Measurements from ENCODE around the gene FGFR3.

The FGFR3 gene

DNA sequence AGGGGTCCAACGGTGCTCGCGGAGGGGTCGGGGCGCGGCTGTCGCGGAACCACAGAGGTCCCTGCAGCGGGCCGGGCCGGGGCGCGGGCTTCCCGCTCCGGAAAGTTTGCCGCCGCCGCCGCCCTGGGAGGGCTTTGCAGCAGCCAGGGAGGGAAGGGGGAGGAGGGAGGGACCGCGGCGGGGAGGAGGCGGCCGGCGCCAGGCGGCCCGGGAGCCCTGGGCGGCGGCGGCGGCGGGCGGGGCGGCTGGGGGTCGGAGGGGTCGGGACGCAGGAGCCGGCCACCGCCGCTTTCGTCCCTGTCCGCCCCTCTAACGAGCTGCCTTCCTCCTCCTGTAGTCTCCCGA, 375 bp downstream of the FGFR3 start:
- TF ChIP-seq, protein P1, sequence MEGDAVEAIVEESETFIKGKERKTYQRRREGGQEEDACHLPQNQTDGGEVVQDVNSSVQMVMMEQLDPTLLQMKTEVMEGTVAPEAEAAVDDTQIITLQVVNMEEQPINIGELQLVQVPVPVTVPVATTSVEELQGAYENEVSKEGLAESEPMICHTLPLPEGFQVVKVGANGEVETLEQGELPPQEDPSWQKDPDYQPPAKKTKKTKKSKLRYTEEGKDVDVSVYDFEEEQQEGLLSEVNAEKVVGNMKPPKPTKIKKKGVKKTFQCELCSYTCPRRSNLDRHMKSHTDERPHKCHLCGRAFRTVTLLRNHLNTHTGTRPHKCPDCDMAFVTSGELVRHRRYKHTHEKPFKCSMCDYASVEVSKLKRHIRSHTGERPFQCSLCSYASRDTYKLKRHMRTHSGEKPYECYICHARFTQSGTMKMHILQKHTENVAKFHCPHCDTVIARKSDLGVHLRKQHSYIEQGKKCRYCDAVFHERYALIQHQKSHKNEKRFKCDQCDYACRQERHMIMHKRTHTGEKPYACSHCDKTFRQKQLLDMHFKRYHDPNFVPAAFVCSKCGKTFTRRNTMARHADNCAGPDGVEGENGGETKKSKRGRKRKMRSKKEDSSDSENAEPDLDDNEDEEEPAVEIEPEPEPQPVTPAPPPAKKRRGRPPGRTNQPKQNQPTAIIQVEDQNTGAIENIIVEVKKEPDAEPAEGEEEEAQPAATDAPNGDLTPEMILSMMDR (IDR thresholded peaks at IDR 0.05; ENCODE audit: low read depth, low read length, missing control alignments): no peak
- no peak for DNase-seq (ENCODE audit: extremely low read depth, low read depth)
- H3K4me3 ChIP-seq (replicated peaks; ENCODE audit: low read depth, low read length): no peak overlapping the region

DNA sequence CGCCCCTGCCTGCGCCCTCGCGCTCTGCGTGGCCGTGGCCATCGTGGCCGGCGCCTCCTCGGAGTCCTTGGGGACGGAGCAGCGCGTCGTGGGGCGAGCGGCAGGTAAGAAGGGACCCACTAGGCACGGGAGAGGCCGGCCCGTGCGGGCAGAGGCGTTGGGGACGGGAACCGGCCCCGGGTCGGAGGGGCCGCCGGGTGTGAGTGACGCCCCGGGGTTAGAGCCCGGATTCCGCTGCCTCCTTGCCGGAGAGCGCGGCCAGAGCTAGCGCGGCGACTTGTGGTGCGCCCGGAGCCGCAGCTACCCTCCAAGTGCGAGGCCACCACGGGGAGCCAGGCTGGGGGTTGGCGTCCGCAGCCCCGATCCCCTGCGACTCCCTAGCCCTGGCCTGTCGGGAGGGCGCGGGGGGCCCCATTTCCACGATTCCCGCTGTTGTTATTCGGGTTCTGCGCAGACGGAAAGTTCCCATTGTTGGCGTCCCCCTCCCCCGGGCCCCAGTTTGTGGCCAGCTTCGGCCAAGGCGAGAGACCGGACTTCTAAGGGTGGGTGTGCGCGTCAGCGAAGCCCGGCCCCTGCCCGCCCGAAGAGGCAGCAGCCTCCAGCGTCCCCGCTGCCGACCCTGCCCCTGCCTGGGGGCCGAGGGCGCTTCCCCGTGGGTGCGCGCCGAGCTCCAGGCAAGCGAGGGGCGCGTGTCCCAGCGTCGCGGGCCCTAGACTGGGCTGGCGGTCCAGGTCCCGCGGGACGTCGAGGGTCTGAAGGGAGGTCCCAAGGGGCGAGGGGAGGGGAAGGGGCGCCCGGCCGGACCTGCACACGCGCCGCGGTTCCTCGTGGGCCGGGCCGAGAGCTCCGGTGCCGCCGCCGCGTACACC, 1.1 kb downstream of the FGFR3 start:
- no peak for DNase-seq (ENCODE audit: extremely low read depth, low read depth)
- TF ChIP-seq, protein P1 (IDR thresholded peaks at IDR 0.05; ENCODE audit: low read depth, low read length, missing control alignments): no peak
- H3K4me3 ChIP-seq (replicated peaks; ENCODE audit: low read depth, low read length): 0 out of 2 replicates have a peak overlapping the region, but pooled peaks have one; percentile 9

DNA sequence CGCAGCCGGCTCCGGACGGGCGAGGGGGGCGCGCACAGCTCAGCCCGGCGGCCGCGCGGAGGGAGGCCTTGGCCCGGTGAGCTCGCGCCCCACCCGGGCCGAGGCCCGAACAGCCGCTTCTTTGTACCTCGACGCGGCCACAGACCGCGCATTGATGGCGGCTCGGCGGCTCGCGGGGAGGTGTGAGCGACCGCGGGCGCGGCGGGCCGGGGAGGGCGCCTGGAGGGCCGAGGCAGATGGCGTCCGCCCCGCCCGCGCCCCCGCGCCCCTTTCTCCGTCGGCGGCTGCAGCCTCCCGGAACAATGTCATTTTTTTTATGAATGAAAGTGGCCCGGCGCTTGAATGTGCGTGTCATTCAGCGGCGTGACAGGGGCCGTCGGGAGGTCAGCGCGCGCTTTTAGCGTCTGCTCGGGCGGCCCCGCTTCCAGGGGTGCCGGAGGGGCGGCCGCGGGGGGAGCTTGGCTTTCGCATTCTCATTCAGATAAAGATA, 1.8 kb downstream of the FGFR3 start:
- no peak overlapping the region for H3K4me3 ChIP-seq (replicated peaks; ENCODE audit: low read depth, low read length)
- DNase-seq (ENCODE audit: extremely low read depth, low read depth): no peak
- TF ChIP-seq, protein P1 (IDR thresholded peaks at IDR 0.05; ENCODE audit: low read depth, low read length, missing control alignments): no peak

DNA sequence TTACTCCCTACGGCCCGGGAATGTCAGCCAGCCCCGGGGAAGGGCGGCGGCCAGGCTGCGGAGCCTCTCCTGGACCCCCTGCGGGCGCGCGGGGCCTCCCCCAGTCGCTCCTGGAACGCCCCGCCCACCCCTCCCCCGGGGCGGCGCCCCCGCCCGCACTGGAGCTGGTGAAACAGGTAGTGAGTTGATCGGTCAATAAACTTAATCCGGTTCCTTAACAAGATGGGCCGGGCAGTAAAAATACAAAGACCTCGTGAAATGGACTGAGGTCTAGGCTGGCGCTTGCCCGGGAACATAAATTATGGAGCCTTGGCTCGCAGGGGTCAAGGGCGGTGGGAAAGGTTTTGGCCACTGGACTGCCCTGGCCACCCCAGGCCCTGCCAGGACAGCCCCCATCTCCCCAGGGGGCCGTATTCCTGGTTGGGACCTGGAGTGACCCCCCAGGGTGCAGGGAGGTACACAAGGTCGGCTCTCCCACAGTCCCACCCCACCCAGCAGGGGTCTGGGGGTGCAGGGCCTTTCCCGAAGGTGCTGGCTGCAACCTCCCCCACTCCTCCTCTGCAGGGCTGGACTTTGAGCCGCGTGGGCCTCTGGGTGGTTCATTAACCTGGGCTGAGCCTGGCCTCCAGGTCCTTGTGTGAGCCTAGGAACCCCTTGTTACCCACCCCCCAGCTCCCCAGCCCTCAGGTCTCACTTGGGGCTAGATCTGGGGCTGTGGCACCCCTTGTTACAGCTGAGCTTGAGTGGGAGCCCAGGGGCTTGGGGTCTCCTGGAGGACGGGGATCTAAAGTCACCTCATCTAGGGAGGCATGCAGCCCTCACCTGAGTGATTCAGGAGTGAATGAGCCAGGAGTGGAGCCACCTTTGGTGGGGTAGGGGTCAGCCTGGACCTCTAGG, 2.5 kb downstream of the FGFR3 start:
- TF ChIP-seq, protein P1 (IDR thresholded peaks at IDR 0.05; ENCODE audit: low read depth, low read length, missing control alignments): no peak
- no peak overlapping the region for H3K4me3 ChIP-seq (replicated peaks; ENCODE audit: low read depth, low read length)
- no peak for DNase-seq (ENCODE audit: extremely low read depth, low read depth)

DNA sequence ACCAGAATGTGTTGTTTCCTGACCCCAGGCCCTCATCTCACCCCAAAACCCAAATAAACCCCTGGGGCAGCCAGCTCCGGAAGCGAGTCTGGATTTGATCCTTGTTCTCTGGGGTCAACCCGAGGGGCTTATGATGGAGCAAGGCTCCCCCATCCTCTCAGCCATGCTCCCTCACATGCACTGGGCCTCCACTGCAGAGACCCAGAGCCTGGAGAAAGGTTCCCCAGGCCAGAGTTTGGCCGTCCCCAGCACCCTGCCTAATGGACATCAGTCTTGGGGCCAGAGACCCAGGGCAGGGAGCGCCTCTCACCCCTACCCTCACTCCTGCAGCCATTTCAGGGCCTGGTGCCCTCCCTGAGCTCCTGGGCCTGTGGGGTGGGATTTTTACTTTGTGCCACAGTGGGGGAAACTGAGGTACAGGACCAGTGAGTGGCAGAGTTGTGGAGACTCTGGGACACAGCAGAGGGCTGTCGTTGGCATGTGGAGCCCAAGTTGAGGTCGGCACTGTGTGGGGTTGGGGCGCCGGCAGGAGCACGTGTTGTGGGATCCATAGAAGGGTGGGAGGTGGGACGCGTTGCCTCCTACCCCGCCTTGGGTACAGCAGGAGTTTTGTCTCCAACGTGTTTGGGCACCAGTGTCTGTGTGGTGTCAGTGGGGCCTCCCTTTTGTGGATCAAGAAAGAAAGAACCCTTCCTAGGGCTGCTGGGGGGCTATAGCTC, 3.6 kb downstream of the FGFR3 start:
- TF ChIP-seq, protein P1 (IDR thresholded peaks at IDR 0.05; ENCODE audit: low read depth, low read length, missing control alignments): no peak
- no peak overlapping the region for H3K4me3 ChIP-seq (replicated peaks; ENCODE audit: low read depth, low read length)
- DNase-seq (ENCODE audit: extremely low read depth, low read depth): no peak

DNA sequence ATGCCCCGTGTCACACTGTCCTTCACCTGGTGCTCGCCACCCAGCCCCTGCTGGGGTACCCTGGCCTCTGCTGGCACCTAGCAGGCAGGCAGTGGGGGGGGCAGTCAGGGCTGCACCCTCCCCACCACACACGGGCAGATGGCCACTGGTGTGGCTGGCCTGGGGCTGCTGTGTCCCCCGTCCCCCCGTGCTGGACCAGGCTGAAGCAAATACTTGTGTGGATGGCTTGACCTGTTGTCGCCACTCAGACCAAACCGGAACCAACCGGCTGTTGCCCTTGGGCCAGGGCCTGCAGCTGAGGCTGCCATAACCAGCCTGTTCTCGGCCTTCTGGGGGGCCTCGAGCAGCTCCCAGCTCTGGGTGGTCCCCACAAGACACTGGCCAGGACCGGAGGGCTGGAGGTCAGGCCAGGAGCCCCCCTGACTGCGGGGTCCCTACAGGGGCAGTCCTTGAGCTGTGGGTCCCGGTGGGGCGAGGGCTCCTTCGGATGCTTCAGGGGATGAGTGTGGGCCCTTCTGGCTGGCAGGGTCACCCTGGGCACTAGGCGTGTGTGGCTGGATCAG, 4.3 kb downstream of the FGFR3 start:
- no peak overlapping the region for H3K4me3 ChIP-seq (replicated peaks; ENCODE audit: low read depth, low read length)
- TF ChIP-seq, protein P1 (IDR thresholded peaks at IDR 0.05; ENCODE audit: low read depth, low read length, missing control alignments): no peak
- no peak for DNase-seq (ENCODE audit: extremely low read depth, low read depth)

Measured in HFF-Myc (cell line).